OCI-LY1 (cell line): ENCODE measurements around the gene HOXC11.

ENCODE experiments used
- CTCF ChIP-seq: fragments of 200-600 bp; sonication (generic), shearing (Covaris generic); IDR thresholded peaks from 2 replicates; pipeline ENCODE4 v1.5.1; 2017; ENCODE audit warnings: mild to moderate bottlenecking, antibody characterized with exemption, low read length, moderate library complexity, mixed read lengths
- EZH2 ChIP-seq: fragments of 200-600 bp; sonication (generic), shearing (Covaris generic); IDR thresholded peaks from 2 replicates; pipeline ENCODE4 v1.8.0; 2017; ENCODE audit warnings: borderline replicate concordance, mixed run types, mild to moderate bottlenecking, antibody characterized with exemption, low read length, moderate library complexity, mixed read lengths

GRCh38 chr12:53987787-53988230, 14.9 kb downstream of the HOXC11 start:
- no peak for TF ChIP-seq CTCF
- TF ChIP-seq EZH2: no peak
